SK-N-DZ (cell line): ENCODE measurements around the gene MEIOSIN.
"Not testable (repeated sequence)": the region's sequence is repeated elsewhere in the genome, so short reads cannot be mapped to it uniquely, and the experiment has no call there.

Experiments
- DNase-seq: peaks from one replicate; pipeline ENCODE4 v3.0.0-alpha.2; 2015; ENCODE audit warnings: low spot score

MEIOSIN gene

DNA sequence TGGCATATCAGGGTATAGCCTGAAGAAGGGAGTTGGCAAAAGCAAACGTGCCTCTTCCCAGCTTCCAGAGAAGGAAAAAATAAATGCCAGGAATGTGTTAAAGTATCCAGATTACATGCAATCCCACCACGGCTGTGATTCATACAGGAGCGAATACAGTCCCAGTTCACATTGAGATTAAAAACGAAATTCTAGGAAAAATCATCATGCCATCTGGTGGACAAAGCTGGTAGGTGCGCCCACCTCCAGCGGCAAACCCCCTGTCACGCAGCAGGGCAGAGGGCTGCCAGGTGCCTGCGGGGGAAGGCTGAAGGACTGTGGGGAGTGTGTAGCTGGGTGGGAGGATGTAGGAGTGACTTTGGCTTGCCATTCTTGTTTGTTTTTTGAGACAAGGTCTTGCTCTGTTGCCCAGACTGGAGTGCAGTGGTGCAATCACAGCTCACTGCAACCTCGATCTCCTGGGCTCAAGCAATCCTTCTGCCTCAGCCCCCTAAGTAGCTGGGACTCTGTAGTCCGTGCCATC, 65.8 kb downstream of the MEIOSIN start:
- DNase-seq = peak; percentile 54

DNA sequence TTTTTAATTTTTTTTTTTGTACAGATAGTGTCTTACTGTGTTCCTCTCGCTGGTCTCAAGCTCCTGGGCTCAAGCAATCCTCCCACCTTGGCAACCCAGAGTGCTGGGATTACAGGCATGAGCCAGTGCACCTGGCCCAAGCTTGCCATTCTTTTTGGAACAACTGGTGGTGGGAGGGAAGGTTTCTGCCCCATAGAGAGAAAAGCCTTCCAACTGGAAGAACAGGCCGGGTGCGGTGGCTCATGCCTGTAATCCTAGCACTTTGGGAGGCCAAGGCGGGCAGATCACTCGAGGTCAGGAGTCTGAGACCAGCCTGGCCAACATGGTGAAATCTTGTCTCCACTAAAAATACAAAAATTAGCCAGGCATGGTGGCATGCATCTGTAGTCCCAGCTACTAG, 66.3 kb downstream of the MEIOSIN start:
- DNase-seq = not testable (repeated sequence)

DNA sequence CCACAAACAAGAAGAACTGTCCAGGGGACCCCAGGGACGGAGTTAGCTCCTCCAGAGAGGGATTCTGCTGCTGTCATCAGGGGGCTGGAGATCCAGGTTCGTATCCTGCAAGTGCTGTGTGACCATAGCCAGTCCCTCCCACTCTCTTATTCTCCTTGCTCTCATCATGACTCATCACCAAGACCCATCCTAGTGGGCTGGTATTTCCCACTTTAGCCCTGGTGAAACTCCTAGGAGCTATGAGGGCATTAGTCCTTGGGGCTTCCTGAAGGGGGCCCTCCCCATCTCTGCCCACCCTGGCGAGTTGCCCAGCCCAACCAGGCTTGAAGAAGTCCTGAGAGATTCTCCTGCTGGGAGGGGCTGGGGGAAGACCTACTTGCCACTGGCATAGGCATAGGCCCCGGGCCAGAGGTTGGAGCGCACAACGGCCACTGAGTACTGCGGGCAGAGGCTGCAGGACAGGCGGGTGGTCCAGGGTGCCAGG, 66.9 kb downstream of the MEIOSIN start:
- DNase-seq = no peak

DNA sequence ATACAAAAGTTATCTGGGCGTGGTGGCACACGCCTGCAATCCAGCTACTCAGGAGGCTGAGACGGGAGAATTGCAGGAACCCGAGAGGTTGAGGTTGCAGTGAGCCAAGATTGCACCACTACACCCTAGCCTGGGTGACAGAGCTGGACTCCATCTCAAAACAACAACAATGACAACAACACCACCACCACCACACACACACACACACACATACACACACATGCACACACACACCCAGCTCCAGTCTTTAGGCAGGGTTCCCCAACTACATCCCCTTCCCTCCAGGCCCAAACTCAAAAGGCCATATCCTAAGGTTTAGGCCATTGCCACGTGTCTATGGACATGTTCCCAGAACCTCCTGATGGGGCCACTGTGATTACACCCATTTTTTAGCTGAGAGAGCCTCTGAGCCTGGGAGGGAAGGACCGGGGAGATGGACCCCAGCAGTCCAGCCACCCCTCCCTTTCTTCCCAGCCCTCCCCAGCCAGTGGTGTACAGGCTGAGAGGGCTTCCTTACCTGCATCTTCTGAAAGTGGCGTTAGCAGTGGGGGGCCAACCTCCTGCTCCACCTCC, 68.5 kb downstream of the MEIOSIN start:
- DNase-seq = no peak

DNA sequence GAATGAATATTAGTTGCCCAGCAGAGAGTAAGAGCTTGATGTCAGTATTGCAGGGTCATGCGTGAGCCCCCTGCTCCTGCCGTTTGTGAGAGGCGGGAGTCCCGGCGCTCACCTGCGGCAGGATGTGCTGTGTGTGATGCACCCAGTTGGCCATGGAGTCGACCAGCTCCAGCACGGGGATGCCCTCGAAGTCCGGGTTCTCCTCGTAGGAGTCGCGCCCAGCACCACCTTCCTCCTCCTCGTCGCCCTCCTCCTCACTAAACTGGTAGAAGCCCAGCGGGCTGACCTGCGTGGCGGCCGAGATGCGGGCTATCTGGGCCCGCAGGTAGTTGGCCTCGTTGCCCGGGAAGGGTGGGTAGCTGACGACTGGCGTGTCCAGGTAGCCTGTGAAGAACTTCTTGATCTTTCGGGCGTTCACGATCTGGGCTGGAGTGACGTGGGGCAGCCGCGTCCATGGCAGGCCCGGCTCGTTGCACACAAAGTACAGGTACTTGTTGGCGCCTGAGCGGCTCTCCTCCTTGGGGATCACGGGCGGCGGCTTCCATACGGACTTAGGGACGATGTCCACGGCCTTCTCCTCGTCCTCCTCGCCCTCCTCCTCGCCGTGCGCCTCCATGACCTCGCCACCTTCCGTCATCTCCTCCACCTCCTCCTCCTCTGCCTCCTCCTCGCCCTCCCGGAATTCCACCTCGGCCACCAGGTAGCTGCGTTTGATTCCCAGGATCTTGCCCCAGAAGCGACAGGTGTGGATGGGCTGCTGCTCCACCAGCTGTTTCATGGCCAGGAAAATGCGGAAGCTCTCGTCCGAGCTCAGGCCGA, 71.1 kb downstream of the MEIOSIN start:
- DNase-seq = no peak

DNA sequence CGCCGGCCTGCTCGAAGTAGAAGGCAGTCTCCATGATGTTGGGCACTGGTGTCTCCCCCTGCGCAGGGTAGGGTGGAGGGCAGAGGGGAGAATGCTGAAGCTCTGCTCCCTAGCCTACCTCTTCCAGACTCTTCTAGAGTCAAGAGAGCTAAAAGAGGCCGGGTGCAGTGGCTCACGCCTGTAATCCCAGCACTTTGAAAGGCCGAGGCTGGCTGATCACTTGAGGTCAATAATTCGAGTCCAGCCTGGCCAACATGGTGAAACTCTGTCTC, 71.7 kb downstream of the MEIOSIN start:
- DNase-seq = no peak

DNA sequence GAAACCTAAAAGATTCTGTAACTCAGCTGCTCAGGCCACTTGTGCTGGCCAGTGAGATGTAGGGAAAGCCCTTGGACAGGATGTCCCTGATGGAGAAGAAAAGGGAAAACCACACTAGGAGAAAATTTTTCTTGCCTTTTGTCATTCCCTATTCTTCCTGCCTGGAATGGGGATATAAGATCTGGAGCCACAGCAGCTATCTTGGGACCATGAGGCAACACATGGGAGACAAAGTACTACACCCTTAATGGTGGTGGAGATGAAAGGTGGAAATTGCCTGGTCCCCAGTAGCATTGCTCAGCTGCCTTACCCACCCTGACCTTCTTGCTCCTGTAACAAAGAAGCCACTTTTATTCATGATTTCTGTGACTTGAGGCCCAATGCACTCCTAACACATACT, 72.5 kb downstream of the MEIOSIN start:
- DNase-seq = no peak

DNA sequence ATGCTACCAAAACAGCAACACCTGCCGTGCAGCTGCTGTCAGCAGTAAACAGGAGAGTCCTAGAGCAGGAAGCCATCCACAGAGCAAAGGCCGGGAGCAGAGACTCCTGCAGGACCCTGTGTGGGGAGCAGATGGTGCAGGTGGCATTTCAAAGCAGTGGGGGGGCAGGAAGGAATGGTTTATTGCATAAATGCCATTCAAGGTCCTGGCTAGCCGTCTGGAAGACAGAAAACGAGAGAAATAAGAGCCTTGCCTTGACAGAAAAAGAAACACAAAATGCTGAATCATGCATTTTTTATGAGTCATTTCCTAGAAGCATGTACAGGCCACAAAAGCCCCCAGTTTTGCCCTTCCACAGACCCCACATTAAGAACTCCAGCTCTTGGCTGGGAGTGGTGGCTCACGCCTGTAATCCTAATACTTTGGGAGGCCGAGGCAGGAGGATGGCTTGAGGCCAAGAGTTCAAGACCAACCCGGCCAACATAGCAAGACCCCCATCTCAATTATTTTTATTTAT, 76.5 kb downstream of the MEIOSIN start:
- DNase-seq = no peak

DNA sequence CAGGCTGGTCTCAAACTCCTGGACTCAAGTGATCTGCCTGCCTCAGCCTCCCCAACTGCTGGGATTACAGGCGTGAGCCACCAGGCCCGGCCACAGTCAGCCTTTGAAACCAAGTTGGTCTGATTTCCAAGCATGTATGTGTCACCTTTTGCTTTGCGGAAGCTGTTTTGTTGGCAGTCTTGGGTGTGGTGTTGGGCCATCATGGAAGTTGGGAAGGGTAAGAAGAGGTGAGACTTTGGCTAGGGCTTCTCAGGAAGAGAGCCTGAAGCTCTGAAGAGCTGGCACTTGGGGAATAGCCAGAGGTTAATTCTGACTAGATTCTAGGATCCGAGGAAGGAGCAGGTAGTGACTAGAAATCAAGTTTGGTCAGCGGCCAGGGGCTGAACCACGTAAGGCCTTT, 79.1 kb downstream of the MEIOSIN start:
- no peak for DNase-seq
